HG03025 (cell line): ENCODE data around the gene UBIAD1.

ENCODE experiments used
- ATAC-seq: cut with Tn5 transposase; IDR thresholded peaks from one replicate; pipeline ENCODE4 v1.9.1; 2021; ENCODE audit warnings: mild to moderate bottlenecking, moderate library complexity; ENCODE audit not compliant: unreplicated experiment, low FRiP score

Gene UBIAD1

DNA sequence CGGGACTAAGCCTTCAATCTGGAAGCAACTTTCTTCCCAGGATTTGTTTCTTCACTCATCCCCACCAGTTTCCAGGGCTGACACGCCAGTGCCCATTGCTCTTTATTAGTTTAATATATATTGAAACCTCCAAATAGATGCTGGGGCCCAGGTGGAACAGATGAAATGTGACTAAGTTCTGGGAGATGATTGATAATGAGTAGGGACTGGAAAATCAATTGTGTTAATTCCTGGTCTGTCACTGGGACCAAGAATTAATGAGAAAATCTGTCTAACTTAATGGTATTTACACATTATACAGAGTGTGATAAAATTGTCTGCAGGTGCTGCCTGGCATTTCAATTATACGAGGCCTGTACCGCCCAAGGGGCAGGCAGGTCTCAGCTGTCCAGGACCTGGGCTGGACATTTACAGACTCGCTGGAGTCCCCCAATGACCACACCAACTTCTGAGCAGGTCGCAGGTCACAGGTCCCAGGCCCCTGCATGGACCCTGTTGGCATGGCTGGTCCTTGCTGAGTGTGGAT, 35.8 kb downstream of the UBIAD1 start:
- no peak for ATAC-seq

DNA sequence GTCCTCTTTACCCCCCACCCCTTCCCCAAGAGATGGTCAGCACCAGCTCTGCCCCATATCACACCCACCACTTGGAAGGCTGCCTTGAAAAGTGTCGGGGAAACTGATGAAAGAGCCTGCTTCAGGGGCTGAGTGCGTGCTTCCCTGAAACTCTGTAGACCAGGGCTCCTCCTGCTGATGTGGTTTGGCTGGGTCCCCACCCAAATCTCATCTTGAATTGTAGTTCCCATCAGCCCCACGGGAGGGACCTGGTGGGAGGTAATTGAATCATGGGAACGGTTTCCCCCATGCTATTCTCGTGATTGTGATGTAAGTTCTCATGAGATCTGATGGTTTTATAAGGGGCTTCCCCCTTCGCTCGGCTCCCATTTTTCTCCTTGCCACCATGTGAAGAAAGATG, 36.4 kb downstream of the UBIAD1 start:
- no peak for ATAC-seq

DNA sequence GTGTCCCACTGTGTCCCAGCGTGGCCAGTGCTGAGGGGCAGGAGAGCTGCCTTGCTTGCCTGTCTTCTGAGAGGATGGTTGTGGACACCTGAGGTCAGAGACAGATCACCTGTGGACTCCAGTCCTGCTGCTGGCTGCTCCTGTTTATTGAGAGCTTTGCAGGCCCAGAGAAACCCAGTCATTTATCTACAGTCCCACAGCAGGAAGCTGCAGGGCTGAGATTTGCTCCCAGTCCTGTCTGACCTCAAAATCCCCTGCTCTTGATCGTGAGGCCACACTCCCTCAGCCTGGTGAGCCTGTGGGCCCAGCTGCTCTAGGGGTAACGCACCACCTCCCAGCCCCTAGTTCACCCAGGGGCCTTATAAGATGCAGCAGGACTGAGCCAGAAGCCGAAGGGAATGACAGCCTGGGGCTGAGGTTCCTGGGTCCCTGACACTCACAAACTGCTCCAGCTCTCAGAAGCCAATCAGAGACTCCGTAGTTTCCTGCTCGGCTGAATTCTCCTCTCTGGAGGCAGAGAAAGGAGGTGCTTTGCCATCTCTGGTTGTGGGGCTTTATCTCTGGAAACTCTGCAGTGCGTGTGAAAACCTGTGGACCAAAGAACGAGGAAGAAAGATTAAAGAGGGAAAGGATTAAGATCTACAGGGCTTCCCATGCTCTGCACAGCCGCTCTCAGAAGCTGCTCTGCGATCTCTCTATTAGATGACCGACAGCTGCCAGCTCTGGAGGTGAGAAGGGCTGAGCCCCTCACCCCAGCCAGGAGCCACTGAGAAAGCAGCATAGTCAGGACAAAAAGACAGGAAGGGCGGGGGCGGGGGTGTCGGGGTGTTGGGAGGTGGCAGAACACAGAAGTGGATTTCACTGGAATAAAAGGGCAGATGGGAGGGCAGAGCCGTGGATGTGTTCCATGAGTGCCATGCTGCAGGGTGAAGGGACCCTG, 39.1 kb downstream of the UBIAD1 start:
- no peak for ATAC-seq

DNA sequence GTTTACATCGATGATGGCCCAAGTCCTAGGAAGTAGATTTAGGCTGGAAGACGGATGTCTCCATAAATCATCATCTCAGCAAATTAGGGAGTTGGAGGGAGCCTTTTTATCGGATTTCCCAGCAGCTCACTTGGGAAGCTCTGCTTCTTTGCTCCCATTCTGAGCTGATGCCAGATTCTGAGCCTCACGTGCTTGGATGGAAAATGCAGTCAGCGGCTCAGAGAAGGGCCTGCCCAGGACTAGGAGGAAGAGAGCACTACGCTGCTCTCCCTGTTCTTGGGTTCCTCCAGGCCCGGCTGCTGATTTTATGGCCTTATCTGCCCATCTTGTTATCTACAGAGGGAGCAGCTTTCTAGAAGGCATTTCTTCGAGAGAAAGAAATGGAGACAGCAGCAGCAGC, 42.0 kb downstream of the UBIAD1 start:
- no peak for ATAC-seq

DNA sequence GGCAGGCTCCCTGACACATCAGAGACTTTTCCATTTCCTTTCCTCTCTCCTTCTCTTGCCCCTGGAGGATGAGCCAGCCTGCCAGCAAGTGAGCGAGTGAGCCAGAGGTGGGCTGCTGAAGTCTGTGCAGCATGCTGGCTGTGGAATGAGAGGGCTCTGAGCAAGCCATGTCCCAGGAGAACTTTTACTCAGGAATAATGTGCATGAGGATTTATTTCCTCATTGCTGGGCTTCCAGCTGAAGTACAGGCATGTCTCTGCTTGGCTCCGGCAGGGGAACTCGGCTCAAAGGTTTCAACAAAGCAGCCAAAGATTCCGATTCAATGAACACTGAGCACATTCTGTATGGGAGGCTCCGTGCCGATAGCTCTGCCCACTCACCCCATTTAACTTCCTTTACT, 43.7 kb downstream of the UBIAD1 start:
- no peak for ATAC-seq

DNA sequence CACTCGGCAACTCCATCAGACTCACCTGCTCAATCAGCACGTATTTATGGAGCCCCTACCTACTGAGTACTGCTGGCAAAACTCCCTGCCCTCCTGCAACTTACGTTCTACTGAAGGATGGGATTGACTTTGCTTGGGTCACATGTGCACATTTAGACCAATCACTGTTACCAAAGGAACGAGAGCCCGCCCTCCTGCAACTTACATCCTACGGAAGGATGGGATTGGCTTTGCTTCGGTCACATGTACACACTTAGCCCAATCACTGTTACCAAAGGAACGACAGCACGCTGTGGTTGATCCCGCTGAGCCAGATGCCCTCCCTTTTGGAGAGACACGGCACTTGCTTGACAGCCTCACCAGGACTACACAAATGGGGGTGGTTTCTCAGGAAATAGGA, 46.0 kb downstream of the UBIAD1 start:
- ATAC-seq: no peak

DNA sequence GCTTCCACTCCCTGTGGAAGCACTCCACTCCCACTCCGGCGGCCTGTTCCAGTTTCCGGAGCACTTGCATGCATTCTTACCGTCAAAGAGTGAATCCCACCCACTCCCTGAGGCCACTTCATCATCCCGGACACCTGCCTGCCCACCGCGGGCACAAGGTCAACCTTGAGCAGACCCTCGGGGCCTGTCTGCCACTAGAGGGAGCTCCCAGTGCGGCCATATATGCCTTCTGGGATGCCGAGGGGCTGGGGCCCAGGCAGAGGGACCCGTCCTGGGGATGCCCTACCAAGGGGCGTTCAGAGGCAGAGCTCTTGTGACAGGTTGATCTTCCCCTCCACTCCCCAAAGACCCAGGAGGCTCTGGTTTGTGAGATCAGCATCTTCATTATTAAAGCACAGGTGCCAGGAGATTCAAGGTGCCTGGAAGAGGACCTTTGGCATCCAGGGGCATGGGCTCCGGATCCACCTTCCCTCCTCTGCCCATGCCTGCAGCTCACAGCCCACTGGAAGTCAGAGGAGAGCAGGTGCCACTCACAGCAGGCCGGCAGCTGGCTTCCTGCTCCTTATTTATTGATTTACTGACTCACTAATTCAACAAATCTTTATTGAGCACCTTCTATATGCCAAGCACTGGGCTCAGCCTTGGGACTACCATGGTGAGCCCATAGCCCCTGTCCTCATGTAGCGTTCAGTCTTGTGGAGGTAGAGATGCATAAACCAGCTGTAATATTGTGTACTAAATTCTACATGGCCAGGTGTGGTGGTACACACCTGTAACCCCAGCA, 47.3 kb downstream of the UBIAD1 start:
- ATAC-seq: no peak

DNA sequence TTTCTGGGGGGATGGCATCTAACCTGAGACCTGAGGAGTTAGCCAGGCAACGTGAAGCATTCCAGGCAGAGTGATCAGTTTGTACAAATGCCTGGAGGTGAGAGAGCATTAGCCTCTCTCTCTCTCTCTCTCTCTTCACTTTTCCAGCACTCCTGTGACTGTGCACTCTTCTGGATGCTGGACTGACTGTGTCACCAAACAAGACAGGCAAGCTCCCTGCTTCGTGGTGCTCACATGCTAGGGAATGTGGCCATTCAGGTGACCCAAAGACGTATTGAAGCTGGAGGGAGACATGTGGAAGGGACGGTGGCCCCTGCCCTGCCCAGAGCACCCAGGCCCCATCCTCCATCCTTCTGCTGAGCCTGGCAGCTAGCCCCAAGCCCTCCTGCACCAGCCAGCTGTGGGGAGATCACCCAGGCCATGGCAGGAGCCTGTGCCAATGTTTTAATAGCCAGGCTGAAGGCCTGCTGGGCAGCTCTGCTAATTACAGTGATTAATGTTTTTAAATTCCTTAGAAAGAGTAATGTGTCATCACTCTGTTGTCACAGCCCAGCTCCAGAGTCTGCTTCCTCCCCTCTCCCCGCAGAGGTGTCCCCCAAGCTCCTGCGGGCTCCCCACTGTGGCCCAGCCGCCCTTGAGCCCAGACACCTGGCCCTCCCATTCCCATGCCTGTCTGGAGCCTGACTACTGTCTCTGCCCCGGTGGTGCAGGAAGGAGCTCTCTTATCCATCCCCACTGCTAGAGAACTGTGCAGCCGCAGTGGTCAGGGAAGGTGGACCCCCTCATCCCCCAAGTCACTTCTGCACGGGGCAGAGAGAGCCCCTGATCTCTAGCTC, 48.9 kb downstream of the UBIAD1 start:
- no peak for ATAC-seq

DNA sequence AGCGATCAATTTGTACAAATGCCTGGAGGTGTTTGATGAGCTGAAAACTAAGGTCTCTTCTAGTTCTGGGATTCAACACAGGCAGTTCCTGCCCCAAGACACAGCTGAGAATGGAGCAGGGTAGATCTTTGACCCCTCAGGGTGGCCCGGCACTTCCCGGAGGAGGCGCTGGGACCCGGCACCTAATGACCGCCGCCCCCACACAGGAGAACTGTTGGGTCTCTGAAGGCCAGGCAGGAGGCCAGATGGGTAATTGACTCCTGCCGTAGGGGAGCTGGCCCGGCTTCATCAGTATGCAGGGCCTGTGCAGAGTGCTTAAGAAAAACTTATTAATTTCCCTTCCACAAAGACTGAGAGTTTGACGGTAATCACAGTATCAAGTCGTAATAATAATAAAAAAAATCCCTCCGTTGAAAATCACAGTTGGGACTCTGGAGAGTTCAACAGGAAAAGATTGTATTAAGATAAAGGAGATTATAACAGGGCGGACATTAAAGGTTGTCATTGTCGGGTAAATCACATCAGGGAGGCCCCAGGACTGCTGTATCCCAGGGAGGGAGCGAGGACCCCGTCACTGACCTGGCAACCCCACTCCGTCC, 51.7 kb downstream of the UBIAD1 start:
- no peak for ATAC-seq

DNA sequence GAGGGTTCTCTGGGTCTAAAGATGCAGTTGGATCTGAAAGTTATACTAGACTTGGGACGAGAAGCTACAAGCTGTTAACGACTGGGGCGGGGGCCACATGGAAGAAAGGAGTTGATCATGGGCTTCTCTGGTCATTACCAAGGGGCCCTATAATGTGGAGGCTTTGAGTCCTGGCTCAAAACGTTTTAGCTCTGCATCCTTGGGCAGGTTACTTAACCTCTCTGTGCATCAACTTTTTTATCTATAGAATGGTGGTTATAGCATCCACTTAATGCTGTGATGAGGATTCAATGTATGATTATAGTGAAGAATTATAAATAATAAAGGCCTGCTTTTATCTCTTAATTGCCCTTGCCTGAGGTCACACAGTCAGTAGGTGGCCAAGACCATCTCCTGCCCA, 53.1 kb downstream of the UBIAD1 start:
- ATAC-seq: no peak

DNA sequence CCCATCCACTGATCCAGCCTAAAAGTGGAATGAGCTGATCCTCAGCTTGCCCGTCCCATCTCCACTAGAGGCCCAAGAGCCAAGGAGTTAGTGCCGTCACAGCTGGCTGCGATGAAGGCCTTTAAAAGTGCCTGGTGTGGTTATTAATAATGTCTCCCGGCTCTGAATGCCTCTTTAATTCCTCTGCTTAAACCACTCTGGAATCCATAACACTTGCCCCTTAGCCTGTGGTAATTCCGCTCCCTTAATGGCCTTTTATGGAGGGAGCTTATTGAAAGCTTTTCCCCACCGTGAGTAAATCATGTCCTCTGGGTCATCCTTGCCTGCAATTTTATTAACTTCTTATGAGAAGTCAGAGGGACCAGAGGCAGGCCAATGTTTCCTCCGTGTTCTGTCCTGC, 55.4 kb downstream of the UBIAD1 start:
- no peak for ATAC-seq

DNA sequence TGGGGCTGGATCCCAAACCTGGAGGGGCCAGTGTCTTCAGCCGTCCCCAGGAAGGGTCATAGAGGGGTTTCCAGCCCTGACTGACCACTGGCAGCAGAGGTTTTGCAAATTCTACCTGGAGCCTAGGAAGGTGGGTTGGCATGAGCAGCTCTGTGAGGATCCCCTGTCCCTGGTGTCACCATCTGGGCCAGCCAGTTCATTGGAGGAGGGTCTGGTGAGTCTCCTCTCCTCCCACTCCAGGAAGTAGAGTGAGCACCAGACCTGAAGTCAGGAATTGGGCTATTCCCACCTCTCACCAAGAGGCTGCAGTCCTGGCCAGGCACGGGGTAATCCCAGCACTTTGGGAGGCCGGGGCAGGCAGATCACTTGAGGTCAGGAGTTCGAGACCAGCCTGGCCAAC, 57.4 kb downstream of the UBIAD1 start:
- no peak for ATAC-seq

DNA sequence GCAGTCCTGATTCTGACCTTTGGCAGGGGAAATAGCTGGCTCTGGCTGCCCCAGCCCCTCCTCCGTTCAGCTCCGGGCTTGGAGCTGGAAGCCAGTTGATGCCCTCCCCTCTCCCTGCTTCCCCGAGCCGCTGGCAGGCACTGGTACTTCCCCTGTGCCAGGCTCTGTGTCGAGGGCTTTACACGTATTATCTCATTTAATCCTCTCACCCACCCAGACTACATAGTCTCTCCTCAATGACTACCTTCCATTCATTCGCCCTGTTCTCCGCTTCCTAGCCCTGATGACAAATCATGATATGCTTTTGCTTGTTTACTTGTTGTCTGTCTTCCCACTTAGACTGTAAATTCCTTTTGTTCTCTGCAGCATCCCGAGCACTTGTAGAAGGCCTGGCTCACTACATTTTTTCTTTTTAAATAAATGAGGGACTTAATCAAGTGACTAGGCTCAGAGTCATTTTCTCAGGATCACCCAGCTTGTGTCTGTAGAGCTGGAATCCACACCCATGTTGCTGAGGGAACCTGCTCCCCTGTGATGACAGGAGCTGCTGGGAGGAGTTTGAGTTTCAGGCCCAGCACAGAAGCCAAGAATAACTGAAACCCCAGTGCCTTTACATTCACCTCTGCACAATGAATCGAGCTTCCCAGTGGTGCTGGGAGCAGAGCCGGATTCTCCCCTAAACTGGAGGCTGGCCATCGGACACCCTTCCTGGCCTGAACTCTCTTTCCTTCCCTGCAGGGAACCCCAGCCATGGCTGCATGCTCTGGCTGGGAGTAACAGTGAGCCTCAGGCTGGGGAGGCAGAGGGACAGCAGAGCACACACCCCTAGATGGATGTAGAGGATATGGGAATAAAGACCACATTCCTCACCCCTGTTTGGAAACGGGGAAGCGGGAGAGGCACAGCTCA, 58.3 kb downstream of the UBIAD1 start:
- no peak for ATAC-seq

DNA sequence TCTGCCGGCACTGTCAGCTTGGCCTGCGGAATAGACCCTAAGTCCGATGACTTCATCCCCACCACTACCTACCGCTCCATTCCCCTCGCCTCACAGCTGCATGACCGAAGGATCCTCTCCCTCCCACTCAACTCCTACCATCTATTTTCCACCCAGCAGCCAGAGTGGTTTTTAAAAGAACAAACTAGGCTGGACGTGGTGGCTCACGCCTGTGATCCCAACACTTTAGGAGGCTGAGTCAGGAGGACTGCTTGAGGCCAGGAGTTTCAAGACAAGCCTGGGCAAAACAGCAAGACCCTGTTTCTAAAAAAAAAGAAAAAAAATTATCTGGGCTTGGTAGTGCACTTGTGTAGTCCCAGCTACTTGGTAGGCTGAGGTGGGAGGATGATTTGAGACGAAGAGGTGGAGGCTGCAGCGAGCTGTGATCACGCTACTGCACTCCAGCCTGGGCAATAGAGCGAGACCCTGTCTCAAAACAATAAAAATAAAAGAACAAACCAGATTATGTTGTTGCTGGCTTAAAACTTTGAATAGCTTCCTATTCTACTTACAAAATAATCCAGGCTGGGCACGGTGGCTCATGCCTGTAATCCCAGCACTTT, 59.0 kb downstream of the UBIAD1 start:
- ATAC-seq: no peak

DNA sequence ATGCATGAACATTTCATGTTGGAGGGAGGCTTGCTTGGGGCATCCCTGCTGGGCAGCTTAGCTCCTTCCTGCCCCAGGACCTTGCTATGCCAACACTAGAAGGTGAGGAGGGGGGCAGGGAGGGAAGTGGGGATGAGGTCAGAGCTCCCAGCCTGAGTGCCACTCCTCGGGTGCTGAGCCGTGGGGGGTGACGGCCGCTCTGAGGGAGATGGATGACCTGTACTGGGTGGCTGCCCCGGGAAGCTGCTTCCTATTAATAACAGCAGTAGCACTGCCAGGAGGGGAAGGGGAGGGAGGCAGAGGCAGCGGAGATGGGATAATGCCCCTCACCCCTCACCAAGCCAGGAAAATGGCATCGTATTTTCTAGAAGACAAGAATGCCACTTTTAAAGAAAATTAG, 60.6 kb downstream of the UBIAD1 start:
- no peak for ATAC-seq

DNA sequence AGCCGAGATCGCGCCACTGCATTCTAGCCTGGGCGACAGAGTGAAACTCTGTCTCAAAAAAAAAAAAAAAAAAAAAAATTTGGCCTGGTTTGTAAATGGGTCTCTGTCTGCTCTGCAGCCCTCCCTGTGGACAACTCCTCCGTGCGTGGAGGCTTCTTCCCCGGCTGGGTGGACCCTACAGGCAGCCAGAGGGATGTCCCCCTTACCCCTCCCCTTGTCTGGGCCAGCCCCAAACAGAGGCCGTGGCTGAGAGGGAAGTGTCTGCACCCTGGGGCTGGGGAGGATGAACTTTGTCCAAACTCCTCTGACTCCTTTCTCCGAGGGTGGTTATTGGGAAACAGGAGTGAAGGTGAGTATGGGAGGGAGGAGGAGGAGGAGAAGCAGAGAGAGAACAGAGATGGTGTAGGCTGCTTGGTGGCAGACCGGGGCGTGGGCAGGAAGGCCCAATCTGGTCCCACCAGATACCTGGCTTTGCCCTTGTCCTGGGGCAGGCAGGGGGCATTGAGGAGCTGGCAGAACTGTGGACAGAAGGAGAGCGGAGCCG, 61.3 kb downstream of the UBIAD1 start:
- ATAC-seq: no peak

DNA sequence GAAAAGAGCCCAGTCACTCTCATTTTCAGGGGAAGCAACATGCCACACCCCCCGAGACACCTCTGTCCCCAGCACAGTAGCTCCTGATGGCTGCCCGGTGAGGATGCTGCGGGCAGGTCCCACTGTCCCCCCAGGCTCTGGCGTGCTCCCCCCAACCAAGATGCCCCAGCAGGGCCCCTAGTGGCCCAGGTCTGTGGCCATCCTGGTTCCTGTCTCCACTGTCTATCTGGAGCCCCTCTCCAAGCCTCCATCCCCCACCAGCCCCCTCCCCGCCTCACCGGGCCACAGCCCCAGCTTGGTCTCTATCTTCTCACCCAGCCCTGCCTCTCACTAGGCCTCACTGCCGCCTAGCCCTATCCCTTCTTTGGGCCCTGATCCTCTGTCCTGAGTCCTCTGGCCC, 61.8 kb downstream of the UBIAD1 start:
- no peak for ATAC-seq

DNA sequence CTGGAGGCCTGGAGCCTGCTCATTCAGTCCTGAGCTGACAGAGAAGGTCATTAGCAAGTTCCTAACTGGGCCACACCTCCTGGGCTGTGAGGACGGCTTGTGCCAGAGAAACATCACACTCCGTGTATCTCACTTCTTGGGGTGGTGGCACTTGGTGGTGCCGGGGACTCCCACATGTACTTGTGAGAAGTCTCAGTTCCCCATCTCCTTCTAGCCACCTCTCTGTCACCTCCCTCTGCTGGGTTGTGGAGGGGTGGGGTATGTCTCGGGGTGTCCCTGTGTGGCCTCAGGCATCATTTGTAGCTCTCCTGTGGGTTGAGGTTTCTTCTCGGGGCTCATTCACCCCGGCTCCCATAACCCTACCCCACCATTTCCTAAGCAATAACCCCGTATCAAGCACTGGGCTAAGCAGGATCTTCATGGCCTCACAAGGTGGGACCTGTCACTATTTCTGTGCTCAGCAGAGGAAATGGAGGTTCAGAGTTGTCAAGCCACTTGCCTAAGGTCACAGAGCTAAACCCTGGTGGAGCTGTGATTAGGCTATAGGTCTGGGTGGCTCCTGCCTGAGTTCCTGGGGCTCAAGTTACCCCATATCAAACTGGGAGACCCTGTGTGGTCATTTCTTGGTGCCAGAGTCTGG, 62.5 kb downstream of the UBIAD1 start:
- ATAC-seq: peak; percentile 76
